ENCODE results near the gene LIMA1. TPM values are rescaled to one million over a fixed set of nuclear protein-coding genes. Genes with fewer than 3 reads are reported as not detected.

Gene LIMA1
- total and polyA plus RNA-seq, 12 donors, result 10.6 to 34.4 (median 16.2) TPM

DNA sequence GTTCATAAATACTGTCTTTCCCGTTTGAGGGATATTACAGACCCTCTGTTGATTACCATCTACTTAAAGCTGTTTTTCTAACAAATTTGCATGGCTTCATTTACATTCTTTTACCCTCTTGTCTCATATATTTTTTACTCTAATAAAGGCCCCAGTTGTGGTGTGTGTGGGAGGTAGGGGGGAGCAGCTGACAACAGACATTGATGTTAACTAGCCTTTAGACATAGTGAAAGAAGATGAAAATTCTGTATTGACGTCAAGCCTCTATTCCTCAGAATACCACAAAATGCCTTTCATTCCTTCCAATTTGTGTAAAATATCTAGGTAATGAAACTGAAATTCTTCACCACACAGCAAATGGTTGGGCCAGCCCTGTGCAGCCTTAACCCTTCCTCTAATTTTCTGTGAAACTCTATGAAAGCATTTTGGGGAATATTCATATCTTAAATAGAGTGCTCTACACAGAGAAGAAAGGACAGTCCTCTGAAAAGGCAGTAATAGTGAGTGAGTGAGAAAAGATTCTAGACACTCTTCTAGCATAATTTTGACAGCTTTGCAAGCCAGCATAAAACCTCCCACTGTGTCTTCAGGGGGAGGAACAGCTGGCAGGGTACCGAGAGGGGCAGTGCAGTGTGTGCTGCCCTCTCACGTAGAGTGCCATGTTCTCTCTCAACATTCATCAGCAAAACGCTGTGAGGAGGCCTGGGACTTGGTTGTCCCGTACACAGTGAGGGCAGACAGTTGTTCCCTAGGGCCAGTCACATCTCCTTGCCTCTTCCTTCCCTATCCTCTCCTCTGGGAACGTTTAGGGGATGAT, 96.0 kb downstream of the LIMA1 start:
- Histone ChIP-seq H3K27ac (peak overlapping the region in 7 of 10 donors; percentile 8 to 72 (median 12)), H3K36me3 (peaks cover 0 to 63% (median 9%) of the 10 kb centered on the region in 9 donors), H3K4me1 (peaks cover 0 to 58% (median 50%) of the 10 kb centered on the region in 9 donors), H3K4me3 (no peak overlapping the region), H3K27me3 (no peaks in the 10 kb centered on the region), H3K9me3 (no peaks in the 10 kb centered on the region)
- WGBS, 2 donors, result 59% methylated on average over 7 of the region's 7 CpGs
- DNase-seq, result no peak
- intact Hi-C loops (cut with DNase I), result loop anchor here in 8 of 10 donors (5.0 to 10.0 kb wide), 3 partner anchors 108 to 128 kb away; no protein-coding TSS in a partner anchor
- TF ChIP-seq, protein P1, sequence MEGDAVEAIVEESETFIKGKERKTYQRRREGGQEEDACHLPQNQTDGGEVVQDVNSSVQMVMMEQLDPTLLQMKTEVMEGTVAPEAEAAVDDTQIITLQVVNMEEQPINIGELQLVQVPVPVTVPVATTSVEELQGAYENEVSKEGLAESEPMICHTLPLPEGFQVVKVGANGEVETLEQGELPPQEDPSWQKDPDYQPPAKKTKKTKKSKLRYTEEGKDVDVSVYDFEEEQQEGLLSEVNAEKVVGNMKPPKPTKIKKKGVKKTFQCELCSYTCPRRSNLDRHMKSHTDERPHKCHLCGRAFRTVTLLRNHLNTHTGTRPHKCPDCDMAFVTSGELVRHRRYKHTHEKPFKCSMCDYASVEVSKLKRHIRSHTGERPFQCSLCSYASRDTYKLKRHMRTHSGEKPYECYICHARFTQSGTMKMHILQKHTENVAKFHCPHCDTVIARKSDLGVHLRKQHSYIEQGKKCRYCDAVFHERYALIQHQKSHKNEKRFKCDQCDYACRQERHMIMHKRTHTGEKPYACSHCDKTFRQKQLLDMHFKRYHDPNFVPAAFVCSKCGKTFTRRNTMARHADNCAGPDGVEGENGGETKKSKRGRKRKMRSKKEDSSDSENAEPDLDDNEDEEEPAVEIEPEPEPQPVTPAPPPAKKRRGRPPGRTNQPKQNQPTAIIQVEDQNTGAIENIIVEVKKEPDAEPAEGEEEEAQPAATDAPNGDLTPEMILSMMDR (IDR thresholded peaks at IDR 0.05), result no peak
- peak in 4 of 8 donors; percentile 13 to 37 (median 24) for ATAC-seq

DNA sequence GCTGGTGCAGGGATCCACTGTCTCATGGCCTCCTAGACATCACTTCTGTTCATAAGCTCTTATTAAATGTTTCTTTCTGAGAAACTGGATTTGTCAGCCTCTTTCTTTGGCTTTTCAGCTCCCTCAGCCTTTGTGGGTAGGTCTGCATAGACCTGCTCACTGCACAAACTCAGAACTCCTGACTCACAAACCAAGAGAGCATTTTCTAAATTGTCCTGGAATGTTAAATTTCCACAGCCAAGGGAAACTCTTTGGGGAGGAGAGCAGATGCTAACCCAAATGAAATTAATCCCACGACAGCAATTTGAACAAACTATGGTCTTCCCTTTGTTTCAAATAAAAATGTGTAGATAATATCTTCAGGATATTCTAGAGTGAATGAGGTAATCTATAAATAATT, 96.6 kb downstream of the LIMA1 start:
- intact Hi-C loops (cut with DNase I), result loop anchor here in 8 of 10 donors (5.0 to 10.0 kb wide), 3 partner anchors 108 to 128 kb away; no protein-coding TSS in a partner anchor
- 55 to 73% methylated on average over 1 of the region's 1 CpG for WGBS, 2 donors
- ATAC-seq (no peak), DNase-seq (no peak)
- peaks cover 0 to 62% (median 7%) of the 10 kb centered on the region in 9 donors for H3K36me3 ChIP-seq
- peak overlapping the region in 5 of 10 donors; percentile 1 to 45 (median 10) for H3K27ac ChIP-seq
- TF ChIP-seq, protein P1 (IDR thresholded peaks at IDR 0.05), result no peak
- H3K9me3 ChIP-seq, result no peaks in the 10 kb centered on the region
- H3K4me3 ChIP-seq, result no peak overlapping the region
- peaks cover 0 to 64% (median 51%) of the 10 kb centered on the region in 9 donors for H3K4me1 ChIP-seq
- H3K27me3 ChIP-seq, result no peaks in the 10 kb centered on the region

DNA sequence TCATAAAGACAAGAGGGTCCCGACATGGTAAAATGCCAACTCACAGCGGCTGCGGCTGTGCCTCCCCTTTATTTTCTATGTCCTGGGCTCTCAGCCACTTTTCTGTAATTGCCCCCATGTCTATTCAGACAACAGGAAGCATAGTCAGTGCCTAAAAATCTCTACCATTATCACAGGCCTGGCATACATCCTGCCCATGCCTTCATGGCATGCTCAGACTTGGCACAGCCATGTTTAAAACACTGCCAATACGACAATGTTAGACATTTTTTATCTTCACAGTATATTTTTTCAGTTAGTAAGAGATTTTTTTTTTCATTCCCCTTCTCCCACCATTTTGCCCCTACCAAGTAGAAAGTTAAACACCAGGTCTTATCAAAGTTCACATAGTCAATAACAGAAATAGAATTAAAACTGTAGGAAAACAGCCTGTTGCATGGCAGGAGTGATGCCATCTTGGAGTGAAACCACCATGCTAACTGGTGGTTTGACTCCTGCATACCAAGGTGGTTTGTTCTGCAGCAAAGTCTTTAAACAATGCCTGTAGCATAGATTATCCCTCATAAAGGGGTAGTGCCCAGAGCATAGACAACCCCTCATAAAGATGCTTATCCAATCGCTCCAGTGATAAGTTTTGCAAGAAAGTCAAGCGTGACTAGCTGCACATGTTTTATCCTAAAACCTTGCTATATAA, 97.2 kb downstream of the LIMA1 start:
- TF ChIP-seq, protein P1 (IDR thresholded peaks at IDR 0.05), result no peak
- Histone ChIP-seq H3K9me3 (no peaks in the 10 kb centered on the region), H3K4me1 (peaks cover 0 to 68% (median 51%) of the 10 kb centered on the region in 9 donors), H3K27me3 (no peaks in the 10 kb centered on the region), H3K27ac (peak overlapping the region in 5 of 10 donors; percentile 1 to 45 (median 10)), H3K36me3 (peaks cover 0 to 62% (median 8%) of the 10 kb centered on the region in 9 donors), H3K4me3 (no peak overlapping the region)
- DNase-seq, result no peak
- ATAC-seq, result peak in 2 of 8 donors; percentile 47 to 63
- intact Hi-C loops (cut with DNase I), result loop anchor here in 8 of 10 donors (5.0 to 10.0 kb wide), 3 partner anchors 109 to 129 kb away; no protein-coding TSS in a partner anchor
- WGBS, 2 donors, result 68 to 76% methylated on average over 6 of the region's 6 CpGs

DNA sequence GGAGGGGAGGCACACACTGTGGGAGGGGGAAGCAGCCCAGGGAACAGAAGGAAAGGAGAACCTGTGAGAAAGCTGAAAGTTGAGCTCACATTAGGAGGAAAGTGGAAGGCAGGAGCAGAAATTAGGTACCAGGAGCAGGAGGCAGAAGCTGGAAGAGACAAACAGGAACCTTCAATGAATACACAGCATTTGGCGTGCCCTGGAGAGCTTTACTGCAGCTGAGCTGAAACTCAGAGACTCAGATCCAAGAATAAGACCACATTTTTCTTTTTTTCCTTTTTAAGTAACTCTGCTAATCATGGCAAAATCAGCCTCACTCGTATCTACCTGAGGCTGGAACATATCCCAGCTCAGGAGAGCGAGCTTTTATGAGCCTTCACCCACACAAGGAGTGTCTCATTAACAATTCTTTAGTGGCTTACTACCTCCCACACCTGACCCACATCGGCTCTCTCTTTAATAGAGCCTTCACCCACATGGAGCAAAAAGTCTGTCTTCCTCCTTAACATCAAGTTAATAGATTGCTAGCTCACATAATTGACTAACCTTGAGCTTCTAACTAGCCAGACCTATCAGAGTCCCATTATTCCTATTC, 97.9 kb downstream of the LIMA1 start:
- intact Hi-C loops (cut with DNase I), result loop anchor here in 8 of 10 donors (5.0 to 10.0 kb wide), 3 partner anchors 109 to 129 kb away; no protein-coding TSS in a partner anchor
- Histone ChIP-seq H3K27me3 (no peaks in the 10 kb centered on the region), H3K9me3 (no peaks in the 10 kb centered on the region), H3K4me3 (no peak overlapping the region), H3K27ac (peak overlapping the region in 2 of 10 donors; percentile 10 to 45), H3K36me3 (peaks cover 0 to 62% (median 12%) of the 10 kb centered on the region in 9 donors), H3K4me1 (peaks cover 0 to 68% (median 51%) of the 10 kb centered on the region in 9 donors)
- DNase-seq, result no peak
- TF ChIP-seq, protein P1 (IDR thresholded peaks at IDR 0.05), result no peak
- WGBS, 2 donors, result 91 to 96% methylated on average over 4 of the region's 4 CpGs
- ATAC-seq, result no peak
